ENCODE measurements around the gene LRRC7. TPM values are rescaled to one million over a fixed set of nuclear protein-coding genes. Genes with fewer than 3 reads are reported as not detected.
A peak's percentile ranks its signal among the peaks of the same experiment; 100 is the strongest.

The LRRC7 gene
- total and polyA plus RNA-seq, 4 experiments from 2014 or later: not detected

- no peak overlapping the region for H3K27ac Mint-ChIP-seq
- no peak overlapping the region for H3K4me3 Mint-ChIP-seq
- H3K9me3 Mint-ChIP-seq: peaks cover 0 to 18% (median 8%) of the 10 kb centered on the region in 8 donors
- no peaks in the 10 kb centered on the region for H3K4me1 Mint-ChIP-seq
- no peak for DNase-seq
- ChIA-PET POLR2A (ENCODE audit: partially characterized antibody) (no interaction called here), CTCF (ENCODE audit: partially characterized antibody) (no interaction called here)
- Histone ChIP-seq H3K4me1 (ENCODE audit: insufficient read depth, low read length) (no peaks in the 10 kb centered on the region), H3K9me3 (ENCODE audit: control insufficient read depth in 1 of 2, low read length in 2 of 2) (no peaks in the 10 kb centered on the region), H3K36me3 (ENCODE audit: insufficient read depth, low read length) (no peaks in the 10 kb centered on the region), H3K27ac (ENCODE audit: low read depth, low read length) (no peak overlapping the region), H3K27me3 (ENCODE audit: insufficient read depth, low read length) (no peaks in the 10 kb centered on the region), H3K4me3 (ENCODE audit: low read length in 2 of 2) (no peak overlapping the region)
- no peaks in the 10 kb centered on the region for H3K36me3 Mint-ChIP-seq
- intact Hi-C loops (cut with micrococcal nuclease): no loop called here
- H3K27me3 Mint-ChIP-seq: no peaks in the 10 kb centered on the region
Measured at GRCh38 chr1:69930396-69930795, 362.7 kb downstream of the LRRC7 start.

- Histone ChIP-seq H3K4me3 (ENCODE audit: low read length in 2 of 2) (no peak overlapping the region), H3K9me3 (ENCODE audit: control insufficient read depth in 1 of 2, low read length in 2 of 2) (no peaks in the 10 kb centered on the region), H3K27me3 (ENCODE audit: insufficient read depth, low read length) (no peaks in the 10 kb centered on the region), H3K36me3 (ENCODE audit: insufficient read depth, low read length) (no peaks in the 10 kb centered on the region), H3K27ac (ENCODE audit: low read depth, low read length) (no peak overlapping the region), H3K4me1 (ENCODE audit: insufficient read depth, low read length) (no peaks in the 10 kb centered on the region)
- Mint-ChIP-seq H3K4me1 (no peaks in the 10 kb centered on the region), H3K27ac (no peak overlapping the region), H3K27me3 (no peaks in the 10 kb centered on the region), H3K9me3 (peaks cover 0 to 20% (median 8%) of the 10 kb centered on the region in 8 donors), H3K36me3 (no peaks in the 10 kb centered on the region), H3K4me3 (no peak overlapping the region)
- intact Hi-C loops (cut with micrococcal nuclease): no loop called here
- CTCF ChIA-PET (ENCODE audit: partially characterized antibody): no interaction called here
- POLR2A ChIA-PET (ENCODE audit: partially characterized antibody): no interaction called here
- DNase-seq: no peak
Measured at GRCh38 chr1:69932760-69933159, 365.0 kb downstream of the LRRC7 start.

GRCh38 chr1:69940231-69940630 is 372.5 kb downstream of the LRRC7 start:
- no peak for DNase-seq
- Histone ChIP-seq H3K27ac (ENCODE audit: low read depth, low read length) (no peak overlapping the region), H3K9me3 (ENCODE audit: control insufficient read depth in 1 of 2, low read length in 2 of 2) (no peaks in the 10 kb centered on the region), H3K36me3 (ENCODE audit: insufficient read depth, low read length) (no peaks in the 10 kb centered on the region), H3K4me3 (ENCODE audit: low read length in 2 of 2) (no peak overlapping the region), H3K27me3 (ENCODE audit: insufficient read depth, low read length) (no peaks in the 10 kb centered on the region), H3K4me1 (ENCODE audit: insufficient read depth, low read length) (no peaks in the 10 kb centered on the region)
- no peaks in the 10 kb centered on the region for H3K36me3 Mint-ChIP-seq
- H3K27ac Mint-ChIP-seq: no peak overlapping the region
- intact Hi-C loops (cut with micrococcal nuclease): no loop called here
- no peaks in the 10 kb centered on the region for H3K4me1 Mint-ChIP-seq
- peaks cover 0 to 9% (median 4%) of the 10 kb centered on the region in 8 donors for H3K9me3 Mint-ChIP-seq
- no peaks in the 10 kb centered on the region for H3K27me3 Mint-ChIP-seq
- CTCF ChIA-PET (ENCODE audit: partially characterized antibody): no interaction called here
- no peak overlapping the region for H3K4me3 Mint-ChIP-seq
- POLR2A ChIA-PET (ENCODE audit: partially characterized antibody): no interaction called here

GRCh38 chr1:69940816-69941215 is 373.1 kb downstream of the LRRC7 start:
- Histone ChIP-seq H3K27ac (ENCODE audit: low read depth, low read length) (no peak overlapping the region), H3K36me3 (ENCODE audit: insufficient read depth, low read length) (no peaks in the 10 kb centered on the region), H3K27me3 (ENCODE audit: insufficient read depth, low read length) (no peaks in the 10 kb centered on the region), H3K9me3 (ENCODE audit: control insufficient read depth in 1 of 2, low read length in 2 of 2) (no peaks in the 10 kb centered on the region), H3K4me1 (ENCODE audit: insufficient read depth, low read length) (no peaks in the 10 kb centered on the region), H3K4me3 (ENCODE audit: low read length in 2 of 2) (no peak overlapping the region)
- CTCF ChIA-PET (ENCODE audit: partially characterized antibody): no interaction called here
- Mint-ChIP-seq H3K27me3 (no peaks in the 10 kb centered on the region), H3K27ac (peak overlapping the region in 1 of 7 donors; percentile 44), H3K4me1 (no peaks in the 10 kb centered on the region), H3K9me3 (peaks cover 0 to 9% (median 4%) of the 10 kb centered on the region in 8 donors), H3K36me3 (no peaks in the 10 kb centered on the region), H3K4me3 (no peak overlapping the region)
- no peak for DNase-seq
- intact Hi-C loops (cut with micrococcal nuclease): no loop called here
- POLR2A ChIA-PET (ENCODE audit: partially characterized antibody): no interaction called here

GRCh38 chr1:69943030-69943429 is 375.3 kb downstream of the LRRC7 start:
- Mint-ChIP-seq H3K9me3 (peaks cover 0 to 10% (median 4%) of the 10 kb centered on the region in 8 donors), H3K4me1 (no peaks in the 10 kb centered on the region), H3K36me3 (no peaks in the 10 kb centered on the region), H3K4me3 (no peak overlapping the region), H3K27me3 (no peaks in the 10 kb centered on the region), H3K27ac (peak overlapping the region in 1 of 7 donors; percentile 41)
- ChIA-PET POLR2A (ENCODE audit: partially characterized antibody) (no interaction called here), CTCF (ENCODE audit: partially characterized antibody) (no interaction called here)
- H3K4me3 ChIP-seq (ENCODE audit: low read length in 2 of 2): no peak overlapping the region
- no peaks in the 10 kb centered on the region for H3K36me3 ChIP-seq (ENCODE audit: insufficient read depth, low read length)
- H3K27ac ChIP-seq (ENCODE audit: low read depth, low read length): no peak overlapping the region
- H3K27me3 ChIP-seq (ENCODE audit: insufficient read depth, low read length): no peaks in the 10 kb centered on the region
- H3K4me1 ChIP-seq (ENCODE audit: insufficient read depth, low read length): no peaks in the 10 kb centered on the region
- no peaks in the 10 kb centered on the region for H3K9me3 ChIP-seq (ENCODE audit: control insufficient read depth in 1 of 2, low read length in 2 of 2)
- no peak for DNase-seq
- intact Hi-C loops (cut with micrococcal nuclease): no loop called here

GRCh38 chr1:69946935-69947334 is 379.2 kb downstream of the LRRC7 start:
- Mint-ChIP-seq H3K27me3 (no peaks in the 10 kb centered on the region), H3K4me1 (no peaks in the 10 kb centered on the region), H3K4me3 (no peak overlapping the region), H3K9me3 (peaks cover 3 to 15% (median 6%) of the 10 kb centered on the region in 8 donors), H3K36me3 (no peaks in the 10 kb centered on the region), H3K27ac (no peak overlapping the region)
- Histone ChIP-seq H3K27me3 (ENCODE audit: insufficient read depth, low read length) (no peaks in the 10 kb centered on the region), H3K4me3 (ENCODE audit: low read length in 2 of 2) (no peak overlapping the region), H3K4me1 (ENCODE audit: insufficient read depth, low read length) (no peaks in the 10 kb centered on the region), H3K9me3 (ENCODE audit: control insufficient read depth in 1 of 2, low read length in 2 of 2) (no peaks in the 10 kb centered on the region), H3K27ac (ENCODE audit: low read depth, low read length) (no peak overlapping the region), H3K36me3 (ENCODE audit: insufficient read depth, low read length) (no peaks in the 10 kb centered on the region)
- POLR2A ChIA-PET (ENCODE audit: partially characterized antibody): no interaction called here
- CTCF ChIA-PET (ENCODE audit: partially characterized antibody): no interaction called here
- DNase-seq: no peak
- intact Hi-C loops (cut with micrococcal nuclease): no loop called here

GRCh38 chr1:69947837-69948236 is 380.1 kb downstream of the LRRC7 start:
- peaks cover 3 to 15% (median 6%) of the 10 kb centered on the region in 8 donors for H3K9me3 Mint-ChIP-seq
- H3K4me1 Mint-ChIP-seq: no peaks in the 10 kb centered on the region
- DNase-seq: no peak
- intact Hi-C loops (cut with micrococcal nuclease): no loop called here
- no peak overlapping the region for H3K27ac ChIP-seq (ENCODE audit: low read depth, low read length)
- no peaks in the 10 kb centered on the region for H3K36me3 Mint-ChIP-seq
- no peaks in the 10 kb centered on the region for H3K36me3 ChIP-seq (ENCODE audit: insufficient read depth, low read length)
- no peak overlapping the region for H3K4me3 Mint-ChIP-seq
- ChIA-PET CTCF (ENCODE audit: partially characterized antibody) (no interaction called here), POLR2A (ENCODE audit: partially characterized antibody) (no interaction called here)
- H3K27ac Mint-ChIP-seq: no peak overlapping the region
- H3K27me3 Mint-ChIP-seq: no peaks in the 10 kb centered on the region
- no peaks in the 10 kb centered on the region for H3K9me3 ChIP-seq (ENCODE audit: control insufficient read depth in 1 of 2, low read length in 2 of 2)
- no peaks in the 10 kb centered on the region for H3K27me3 ChIP-seq (ENCODE audit: insufficient read depth, low read length)
- H3K4me1 ChIP-seq (ENCODE audit: insufficient read depth, low read length): no peaks in the 10 kb centered on the region
- H3K4me3 ChIP-seq (ENCODE audit: low read length in 2 of 2): no peak overlapping the region

GRCh38 chr1:69952676-69953075 is 385.0 kb downstream of the LRRC7 start:
- intact Hi-C loops (cut with micrococcal nuclease): no loop called here
- Histone ChIP-seq H3K9me3 (ENCODE audit: control insufficient read depth in 1 of 2, low read length in 2 of 2) (no peaks in the 10 kb centered on the region), H3K4me3 (ENCODE audit: low read length in 2 of 2) (no peak overlapping the region), H3K27ac (ENCODE audit: low read depth, low read length) (no peak overlapping the region), H3K36me3 (ENCODE audit: insufficient read depth, low read length) (no peaks in the 10 kb centered on the region), H3K27me3 (ENCODE audit: insufficient read depth, low read length) (no peaks in the 10 kb centered on the region), H3K4me1 (ENCODE audit: insufficient read depth, low read length) (no peaks in the 10 kb centered on the region)
- peaks cover 3 to 10% (median 6%) of the 10 kb centered on the region in 8 donors for H3K9me3 Mint-ChIP-seq
- ChIA-PET POLR2A (ENCODE audit: partially characterized antibody) (no interaction called here), CTCF (ENCODE audit: partially characterized antibody) (no interaction called here)
- no peaks in the 10 kb centered on the region for H3K27me3 Mint-ChIP-seq
- no peaks in the 10 kb centered on the region for H3K4me1 Mint-ChIP-seq
- H3K36me3 Mint-ChIP-seq: no peaks in the 10 kb centered on the region
- H3K27ac Mint-ChIP-seq: no peak overlapping the region
- no peak for DNase-seq
- H3K4me3 Mint-ChIP-seq: no peak overlapping the region

Data from CD4-positive, alpha-beta memory T cell (primary cell).